Measurements from ENCODE around the gene TBC1D10A. TPM values are rescaled to one million over a fixed set of nuclear protein-coding genes. Genes with fewer than 3 reads are reported as not detected.

TBC1D10A gene
- total RNA-seq, 4 donors from 2014 or later = 28.4 to 44.7 (median 35.9) TPM

GRCh38 chr22:30356449-30357235, 29.9 kb upstream of the TBC1D10A start, which contains the start of the genes CCDC157 and SF3A1:
Gene CCDC157 (plus strand): TSS chr22:30357007. CDS start chr22:30366001, 8,994 bp downstream.
Gene SF3A1 (minus strand): TSS chr22:30356894. CDS start chr22:30356792, 102 bp downstream.
- intact Hi-C loops (cut with DNase I) = loop anchor here (2.0 kb wide), 1 partner anchor 68 kb away; the partner anchor contains the start of gene CASTOR1
- peaks cover 23 to 34% of the 10 kb centered on the region in 2 donors for H3K4me1 ChIP-seq
- 1% methylated on average over 17 to 18 of the region's 91 CpGs for WGBS, 2 donors

DNA sequence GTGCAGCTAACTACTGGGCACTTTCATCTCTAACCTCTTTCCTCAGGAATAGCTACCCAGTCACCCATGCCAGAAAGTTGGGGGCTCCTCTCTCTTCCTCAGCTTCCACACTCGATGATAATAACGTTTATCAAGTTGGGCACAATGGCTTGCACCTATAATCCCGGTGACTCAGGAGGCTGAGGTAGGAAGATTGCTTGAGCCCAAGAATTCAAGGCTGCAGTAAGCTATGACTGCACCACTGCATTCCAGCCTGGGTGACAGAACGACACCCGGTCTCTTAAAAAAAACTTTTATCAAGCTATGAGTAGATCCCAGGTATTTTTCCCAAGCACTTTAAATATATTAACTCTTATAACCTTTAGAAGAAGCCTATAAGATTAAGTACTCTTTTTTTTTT, 27.9 kb upstream of the TBC1D10A start:
- intact Hi-C loops (cut with DNase I) = no loop called here
- peaks cover 23 to 34% of the 10 kb centered on the region in 2 donors for H3K4me1 ChIP-seq
- no peak for DNase-seq
- no peak overlapping the region for H3K4me3 ChIP-seq (replicated peaks in 1 of 3)
- H3K27ac ChIP-seq = no peak overlapping the region
- no peaks in the 10 kb centered on the region for H3K27me3 ChIP-seq
- no peaks in the 10 kb centered on the region for H3K9me3 ChIP-seq
- 48 to 66% methylated on average over 5 of the region's 5 CpGs for WGBS, 2 donors
- TF ChIP-seq POLR2A (IDR thresholded peaks at IDR 0.05) (no peak), CTCF (IDR thresholded peaks at IDR 0.05) (no peak)
- H3K36me3 ChIP-seq = peaks cover 18 to 29% of the 10 kb centered on the region in 2 donors

More at GRCh38 chr22:30356449-30357235, 29.9 kb upstream of the TBC1D10A start, which contains the start of the genes CCDC157 and SF3A1:
- Histone ChIP-seq H3K4me3 (replicated peaks in 1 of 3) (peak within 1 kb of the TSS; percentile 58 to 93 (median 66)), H3K9me3 (no peaks in the 10 kb centered on the region), H3K27ac (peak within 1 kb of the TSS; percentile 93 to 97 (median 95)), H3K36me3 (peaks cover 13 to 15% of the 10 kb centered on the region in 2 donors), H3K27me3 (no peaks in the 10 kb centered on the region)
- TF ChIP-seq POLR2A (IDR thresholded peaks at IDR 0.05) (peak in 1 of 2 donors; percentile 93), CTCF (IDR thresholded peaks at IDR 0.05) (peak in 1 of 6 experiments; percentile 16)
- peak; percentile 91 to 93 for DNase-seq

DNA sequence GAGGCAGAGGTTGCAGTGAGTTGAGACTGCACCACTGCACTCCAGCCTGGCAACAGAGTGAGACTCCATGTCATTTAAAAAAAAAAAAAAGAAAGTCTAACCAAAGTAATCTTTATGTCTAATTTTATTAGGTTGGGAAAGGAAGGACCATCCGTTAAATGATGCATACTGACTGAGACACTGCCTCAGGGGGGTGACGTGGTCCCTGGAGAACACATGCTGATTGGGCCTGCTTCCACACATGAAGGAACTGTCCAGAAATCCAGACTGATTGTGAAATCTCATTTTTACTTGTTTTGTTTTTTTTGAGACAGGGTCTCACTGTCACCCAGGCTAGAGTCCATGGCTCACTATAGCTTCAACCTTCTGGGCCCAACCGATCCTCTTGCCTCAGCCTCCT, 24.5 kb upstream of the TBC1D10A start:
- Histone ChIP-seq H3K27ac (no peak overlapping the region), H3K36me3 (peaks cover 33 to 47% of the 10 kb centered on the region in 2 donors)

GRCh38 chr22:30348809-30349208, 22.1 kb upstream of the TBC1D10A start:
- Histone ChIP-seq H3K9me3 (no peaks in the 10 kb centered on the region), H3K27me3 (no peaks in the 10 kb centered on the region), H3K36me3 (peaks cover 57 to 71% of the 10 kb centered on the region in 2 donors), H3K4me1 (peaks cover 2 to 4% of the 10 kb centered on the region in 2 donors), H3K4me3 (replicated peaks in 1 of 3) (no peak overlapping the region), H3K27ac (no peak overlapping the region)
- intact Hi-C loops (cut with DNase I) = no loop called here
- WGBS, 2 donors = 83 to 90% methylated on average over 4 of the region's 4 CpGs
- DNase-seq = no peak
- TF ChIP-seq POLR2A (IDR thresholded peaks at IDR 0.05) (no peak), CTCF (IDR thresholded peaks at IDR 0.05) (no peak)

More for the DNA sequence above, 24.5 kb upstream of the TBC1D10A start:
- Histone ChIP-seq H3K27me3 (no peaks in the 10 kb centered on the region), H3K9me3 (no peaks in the 10 kb centered on the region), H3K4me3 (replicated peaks in 1 of 3) (no peak overlapping the region), H3K4me1 (peaks cover 23 to 25% of the 10 kb centered on the region in 2 donors)
- no peak for DNase-seq
- TF ChIP-seq POLR2A (IDR thresholded peaks at IDR 0.05) (no peak), CTCF (IDR thresholded peaks at IDR 0.05) (no peak)
- intact Hi-C loops (cut with DNase I) = no loop called here
- 91 to 93% methylated on average over 3 of the region's 3 CpGs for WGBS, 2 donors

GRCh38 chr22:30348404-30348803, 21.7 kb upstream of the TBC1D10A start:
- intact Hi-C loops (cut with DNase I) = no loop called here
- WGBS, 2 donors = 93 to 98% methylated on average over 4 of the region's 4 CpGs

More at GRCh38 chr22:30348404-30348803, 21.7 kb upstream of the TBC1D10A start:
- no peak for TF ChIP-seq CTCF (IDR thresholded peaks at IDR 0.05)
- TF ChIP-seq POLR2A (IDR thresholded peaks at IDR 0.05) = no peak
- Histone ChIP-seq H3K4me3 (replicated peaks in 1 of 3) (no peak overlapping the region), H3K36me3 (peaks cover 61 to 75% of the 10 kb centered on the region in 2 donors), H3K27me3 (no peaks in the 10 kb centered on the region), H3K4me1 (no peaks in the 10 kb centered on the region), H3K9me3 (no peaks in the 10 kb centered on the region), H3K27ac (no peak overlapping the region)
- no peak for DNase-seq
